Esophagus squamous epithelium (tissue), 5 donors: ENCODE measurements around the gene ABR. TPM values are rescaled to one million over a fixed set of nuclear protein-coding genes. Genes with fewer than 3 reads are reported as not detected.
A peak's percentile ranks its signal among the peaks of the same experiment; 100 is the strongest.

Experiments
- DNase-seq: peaks from one replicate; lab custom pipeline; 2025; lab: John Stamatoyannopoulos, UW
- H3K27ac ChIP-seq, 4 donors: fragments of 200-600 bp; sonication (generic); one replicate each; pipeline ENCODE4 v1.5.1; 2016 to 2019; ENCODE audit warnings: mild to moderate bottlenecking in 1 of 4
- H3K27me3 ChIP-seq, 4 donors: fragments of 200-600 bp; sonication (generic); 1 replicate in 3 of 4; 2 replicates in 1 of 4; pipeline versions ENCODE4 v1.5.1 to v1.6.0; 2017 to 2021; ENCODE audit warnings: antibody characterized with exemption in 1 of 4
- H3K36me3 ChIP-seq, 3 donors: fragments of 200-600 bp; sonication (generic); one replicate each; pipeline ENCODE4 v1.5.1; 2016 to 2019
- H3K4me1 ChIP-seq, 3 donors: fragments of 200-600 bp; sonication (generic); one replicate each; pipeline ENCODE4 v1.5.1; 2017 to 2019
- H3K4me3 ChIP-seq, 4 donors: fragments of 200-600 bp; sonication (generic); 1 replicate in 3 of 4; 2 replicates in 1 of 4; pipeline ENCODE4 v1.5.1; 2016 to 2019; ENCODE audit warnings: mild to moderate bottlenecking in 2 of 4, moderate library complexity in 1 of 4
- H3K9me3 ChIP-seq, 3 donors: fragments of 200-600 bp; sonication (generic); one replicate each; pipeline ENCODE4 v1.5.1; 2016 to 2019
- POLR2A ChIP-seq, 4 donors: fragments of 450-650 bp; IDR thresholded peaks; one replicate each; pipeline ENCODE4 v1.6.1; 2017; ENCODE audit warnings: antibody characterized with exemption in 4 of 4, mild to moderate bottlenecking in 4 of 4, moderate library complexity in 3 of 4
- WGBS, 2 donors: methylation state at CpG; one replicate each; pipeline ENCODE4 v1.1.5; 2018; 5-methylcytosine and 5-hydroxymethylcytosine counted together
- intact Hi-C: fragments of 100-400 bp; cut with DNase I; formaldehyde crosslinking; loops from one replicate; pipeline ENCODE4 v1.15.0; 2022
- small RNA-seq, 4 donors: library from RNA; depleted of rRNA; stranded (forward); fragments of <200 nt; gene quantifications; one replicate each; pipeline ENCODE3, GENCODE V24; 2016
- total RNA-seq, 4 donors: library from RNA; depleted of rRNA; stranded (reverse); fragments of >200 nt; gene quantifications; one replicate each; pipeline ENCODE4 v1.1.0, GENCODE V29; 2016
- TF ChIP-seq, protein P1 (sequence below), 6 experiments: fragments of 450-650 bp in 4 of 6; fragments of 200-600 bp in 2 of 6; sonication (generic) in 2 of 6; IDR thresholded peaks; one replicate each; pipeline ENCODE4 v1.5.1; 2016 to 2019; ENCODE audit warnings: antibody characterized with exemption in 6 of 6, mild to moderate bottlenecking in 4 of 6, moderate library complexity in 4 of 6
- donor health status: DM: yes; HTN: yes; CAD: no.

ABR gene
- total RNA-seq, 4 donors from 2014 or later = 62.1 to 248 (median 75.5) TPM

DNA sequence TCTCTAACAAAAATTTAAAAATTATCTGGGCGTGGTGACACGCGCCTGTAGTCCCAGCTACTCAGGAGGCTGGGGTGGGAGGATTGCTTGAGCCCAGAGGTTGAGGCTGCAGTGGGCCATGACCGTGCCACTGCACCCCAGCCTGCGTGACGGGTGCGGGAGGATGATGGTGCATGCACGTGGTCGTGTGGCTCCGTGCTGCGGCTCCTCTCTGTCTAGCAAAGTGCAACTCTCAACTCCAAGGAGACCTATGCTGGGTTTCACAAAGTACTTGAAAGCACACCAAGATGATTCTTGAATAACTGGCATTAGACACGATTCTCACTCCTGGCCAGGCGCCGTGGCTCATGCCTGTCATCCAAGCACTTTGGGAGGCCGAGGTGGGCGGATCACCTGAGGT is 226.0 kb downstream of the ABR start:
- intact Hi-C loops = no loop called here
- Histone ChIP-seq H3K4me3 (no peak overlapping the region), H3K4me1 (peaks cover 7 to 56% (median 10%) of the 10 kb centered on the region in 3 donors), H3K36me3 (peaks cover 0 to 13% (median 0%) of the 10 kb centered on the region in 3 donors), H3K27ac (peak overlapping the region in 2 of 4 donors; percentile 51 to 72), H3K27me3 (no peaks in the 10 kb centered on the region), H3K9me3 (no peaks in the 10 kb centered on the region)
- TF ChIP-seq, protein P1, sequence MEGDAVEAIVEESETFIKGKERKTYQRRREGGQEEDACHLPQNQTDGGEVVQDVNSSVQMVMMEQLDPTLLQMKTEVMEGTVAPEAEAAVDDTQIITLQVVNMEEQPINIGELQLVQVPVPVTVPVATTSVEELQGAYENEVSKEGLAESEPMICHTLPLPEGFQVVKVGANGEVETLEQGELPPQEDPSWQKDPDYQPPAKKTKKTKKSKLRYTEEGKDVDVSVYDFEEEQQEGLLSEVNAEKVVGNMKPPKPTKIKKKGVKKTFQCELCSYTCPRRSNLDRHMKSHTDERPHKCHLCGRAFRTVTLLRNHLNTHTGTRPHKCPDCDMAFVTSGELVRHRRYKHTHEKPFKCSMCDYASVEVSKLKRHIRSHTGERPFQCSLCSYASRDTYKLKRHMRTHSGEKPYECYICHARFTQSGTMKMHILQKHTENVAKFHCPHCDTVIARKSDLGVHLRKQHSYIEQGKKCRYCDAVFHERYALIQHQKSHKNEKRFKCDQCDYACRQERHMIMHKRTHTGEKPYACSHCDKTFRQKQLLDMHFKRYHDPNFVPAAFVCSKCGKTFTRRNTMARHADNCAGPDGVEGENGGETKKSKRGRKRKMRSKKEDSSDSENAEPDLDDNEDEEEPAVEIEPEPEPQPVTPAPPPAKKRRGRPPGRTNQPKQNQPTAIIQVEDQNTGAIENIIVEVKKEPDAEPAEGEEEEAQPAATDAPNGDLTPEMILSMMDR (IDR thresholded peaks at IDR 0.05) = no peak
- TF ChIP-seq POLR2A (IDR thresholded peaks at IDR 0.05) = no peak
- no peak for DNase-seq
- 83 to 91% methylated on average over 6 to 13 of the region's 16 CpGs for WGBS, 2 donors

Small RNA genes within 50 kb of the gene (small RNA-seq; reads per million reads assigned to genes)
- gene AC016292.2 (0 reads per million in 4 donors), gene MIR3183 (0 reads per million in 4 donors), gene RF00017 (0 reads per million in 4 donors)

Other genes with a start within 250 kb of the ABR start
- gene NXN, start 200.2 kb downstream of the ABR start, total RNA-seq = 10 to 100 TPM; 19.5 to 34.9 (median 28.7) TPM
- 10 to 100 TPM in 3 of 4 donors, 1 to 10 TPM in 1; 7.7 to 18.5 (median 11.8) TPM for gene TIMM22, start 182.9 kb downstream of the ABR start, total RNA-seq
- gene BHLHA9, start 90.5 kb upstream of the ABR start, total RNA-seq = not detected
- not detected for gene TRARG1, start 99.7 kb upstream of the ABR start, total RNA-seq
- 100 to 1,000 TPM; 505 to 758 (median 567) TPM for gene YWHAE, start 220.2 kb upstream of the ABR start, total RNA-seq